Measurements from ENCODE around the gene DPYSL4.

The DPYSL4 gene

GRCh38 chr10:132246296-132246695 is 59.5 kb downstream of the DPYSL4 start:
- no peak for DNase-seq (ENCODE audit: extremely low read depth, low read depth)
- H3K4me3 ChIP-seq (replicated peaks; ENCODE audit: low read depth, low read length): no peak overlapping the region
- no peak for TF ChIP-seq CTCF (IDR thresholded peaks at IDR 0.05; ENCODE audit: low read depth, low read length, missing control alignments)

GRCh38 chr10:132247943-132248342 is 61.2 kb downstream of the DPYSL4 start:
- DNase-seq (ENCODE audit: extremely low read depth, low read depth): no peak
- H3K4me3 ChIP-seq (replicated peaks; ENCODE audit: low read depth, low read length): no peak overlapping the region

GRCh38 chr10:132248455-132249225 is 61.9 kb downstream of the DPYSL4 start:
- peak overlapping the region; percentile 37 for H3K4me3 ChIP-seq (replicated peaks; ENCODE audit: low read depth, low read length)
- no peak for TF ChIP-seq CTCF (IDR thresholded peaks at IDR 0.05; ENCODE audit: low read depth, low read length, missing control alignments)
- DNase-seq (ENCODE audit: extremely low read depth, low read depth): no peak

More at GRCh38 chr10:132247943-132248342, 61.2 kb downstream of the DPYSL4 start:
- TF ChIP-seq CTCF (IDR thresholded peaks at IDR 0.05; ENCODE audit: low read depth, low read length, missing control alignments): no peak

GRCh38 chr10:132249226-132249724 is 62.5 kb downstream of the DPYSL4 start:
- no peak for DNase-seq (ENCODE audit: extremely low read depth, low read depth)
- no peak for TF ChIP-seq CTCF (IDR thresholded peaks at IDR 0.05; ENCODE audit: low read depth, low read length, missing control alignments)
- no peak overlapping the region for H3K4me3 ChIP-seq (replicated peaks; ENCODE audit: low read depth, low read length)

- no peak overlapping the region for H3K4me3 ChIP-seq (replicated peaks; ENCODE audit: low read depth, low read length)
- no peak for DNase-seq (ENCODE audit: extremely low read depth, low read depth)
- TF ChIP-seq CTCF (IDR thresholded peaks at IDR 0.05; ENCODE audit: low read depth, low read length, missing control alignments): no peak
Observed at GRCh38 chr10:132249824-132250375, 63.2 kb downstream of the DPYSL4 start.

- no peak for TF ChIP-seq CTCF (IDR thresholded peaks at IDR 0.05; ENCODE audit: low read depth, low read length, missing control alignments)
- H3K4me3 ChIP-seq (replicated peaks; ENCODE audit: low read depth, low read length): no peak overlapping the region
Observed at GRCh38 chr10:132250481-132251475, 64.0 kb downstream of the DPYSL4 start.

More at GRCh38 chr10:132250481-132251475, 64.0 kb downstream of the DPYSL4 start:
- DNase-seq (ENCODE audit: extremely low read depth, low read depth): no peak

Measured in HFF-Myc (cell line).